NB4 (cell line): ENCODE data around the gene GDAP1L1.
"Not testable (repeated sequence)": the region's sequence is repeated elsewhere in the genome, so short reads cannot be mapped to it uniquely, and the experiment has no call there.

Experiments
- DNase-seq: peaks from one replicate; pipeline ENCODE4 v3.0.0; 2010; ENCODE audit warnings: low read depth
- H3K4me3 ChIP-seq: one replicate; pipeline ENCODE4 v1.5.1; 2011; ENCODE audit warnings: mild to moderate bottlenecking, low read depth, low read length, moderate library complexity
- CTCF ChIP-seq: IDR thresholded peaks from one replicate; pipeline ENCODE4 v1.5.1; 2012; ENCODE audit warnings: low read depth, low read length
- MAX ChIP-seq: IDR thresholded peaks from 2 replicates; pipeline ENCODE4 v1.6.1; 2011; ENCODE audit warnings: low read depth, low read length
- MYC ChIP-seq: IDR thresholded peaks from 2 replicates; pipeline ENCODE4 v1.6.1; 2011; ENCODE audit warnings: low read depth, low read length
- POLR2A ChIP-seq: IDR thresholded peaks from 2 replicates; pipeline ENCODE4 v1.6.1; 2011; ENCODE audit warnings: mild to moderate bottlenecking; ENCODE audit not compliant: insufficient read length; ENCODE audit errors: extremely low read depth

Gene GDAP1L1

GRCh38 chr20:44231713-44232468 lies 15.2 kb upstream of the GDAP1L1 start:
- no peak for TF ChIP-seq MYC
- no peak for TF ChIP-seq POLR2A
- TF ChIP-seq CTCF: no peak
- TF ChIP-seq MAX: no peak
- peak; percentile 15 for DNase-seq

GRCh38 chr20:44232469-44232856 lies 14.6 kb upstream of the GDAP1L1 start:
- H3K4me3 ChIP-seq, DNase-seq: not testable (repeated sequence)

More at GRCh38 chr20:44231713-44232468, 15.2 kb upstream of the GDAP1L1 start:
- no peak overlapping the region for H3K4me3 ChIP-seq

GRCh38 chr20:44233436-44234016 lies 13.6 kb upstream of the GDAP1L1 start:
- no peak overlapping the region for H3K4me3 ChIP-seq
- no peak for DNase-seq
- TF ChIP-seq MYC (no peak), POLR2A (no peak), MAX (no peak), CTCF (no peak)

GRCh38 chr20:44234566-44235317 lies 12.4 kb upstream of the GDAP1L1 start:
- H3K4me3 ChIP-seq: no peak overlapping the region
- TF ChIP-seq CTCF (no peak), POLR2A (no peak), MAX (no peak), MYC (no peak)
- peak; percentile 12 for DNase-seq

- no peak overlapping the region for H3K4me3 ChIP-seq
- TF ChIP-seq MAX: no peak
- TF ChIP-seq CTCF: no peak
- TF ChIP-seq POLR2A: no peak
- TF ChIP-seq MYC: no peak
- DNase-seq: no peak
Measured at GRCh38 chr20:44235702-44236101, 11.4 kb upstream of the GDAP1L1 start.

- not testable (repeated sequence) for DNase-seq, H3K4me3 ChIP-seq
Measured at GRCh38 chr20:44236840-44237239, 10.3 kb upstream of the GDAP1L1 start.
